HG03558 (cell line): ENCODE data around the gene MIXL1.
"Not testable (repeated sequence)": the region's sequence is repeated elsewhere in the genome, so short reads cannot be mapped to it uniquely, and the experiment has no call there.

Experiments used
- ATAC-seq: cut with Tn5 transposase; IDR thresholded peaks from one replicate; pipeline ENCODE4 v1.9.1; 2021; ENCODE audit warnings: moderate number of reproducible peaks; ENCODE audit not compliant: unreplicated experiment; ENCODE audit errors: extremely low read depth

The MIXL1 gene

GRCh38 chr1:226211181-226211821 lies 12.2 kb upstream of the MIXL1 start:
- ATAC-seq = no peak

GRCh38 chr1:226212545-226212944 lies 10.9 kb upstream of the MIXL1 start:
- no peak for ATAC-seq

GRCh38 chr1:226215239-226215638 lies 8.2 kb upstream of the MIXL1 start:
- no peak for ATAC-seq

GRCh38 chr1:226216056-226216455 lies 7.4 kb upstream of the MIXL1 start:
- ATAC-seq = no peak

GRCh38 chr1:226217273-226217672 lies 6.2 kb upstream of the MIXL1 start:
- ATAC-seq = no peak

- no peak for ATAC-seq
Measured at GRCh38 chr1:226220473-226221189, 2.8 kb upstream of the MIXL1 start.

GRCh38 chr1:226222686-226223085 lies 778 bp upstream of the MIXL1 start:
- no peak for ATAC-seq

- peak; percentile 35 for ATAC-seq
Measured at GRCh38 chr1:226223786-226224244, 351 bp downstream of the MIXL1 start.

GRCh38 chr1:226226601-226227000 lies 3.1 kb downstream of the MIXL1 start:
- ATAC-seq = no peak

- ATAC-seq = no peak
Measured at GRCh38 chr1:226233293-226233692, 9.8 kb downstream of the MIXL1 start.

GRCh38 chr1:226233806-226234205 lies 10.3 kb downstream of the MIXL1 start:
- no peak for ATAC-seq

- no peak for ATAC-seq
Measured at GRCh38 chr1:226236826-226237225, 13.4 kb downstream of the MIXL1 start.

GRCh38 chr1:226239421-226239820 lies 16.0 kb downstream of the MIXL1 start:
- ATAC-seq = no peak

- ATAC-seq = no peak
Measured at GRCh38 chr1:226248091-226248490, 24.6 kb downstream of the MIXL1 start.

- no peak for ATAC-seq
Measured at GRCh38 chr1:226248796-226249195, 25.3 kb downstream of the MIXL1 start.

- no peak for ATAC-seq
Measured at GRCh38 chr1:226250511-226250910, 27.0 kb downstream of the MIXL1 start.

GRCh38 chr1:226252841-226253240 lies 29.4 kb downstream of the MIXL1 start:
- not testable (repeated sequence) for ATAC-seq

- ATAC-seq = no peak
Measured at GRCh38 chr1:226253933-226254332, 30.5 kb downstream of the MIXL1 start.

GRCh38 chr1:226255380-226255779 lies 31.9 kb downstream of the MIXL1 start:
- no peak for ATAC-seq

- no peak for ATAC-seq
Measured at GRCh38 chr1:226261818-226262217, 38.4 kb downstream of the MIXL1 start.

GRCh38 chr1:226268421-226269124 lies 45.1 kb downstream of the MIXL1 start:
- no peak for ATAC-seq
